GM21825 (cell line): ENCODE data around the gene USP12.
"Not testable (repeated sequence)": the region's sequence is repeated elsewhere in the genome, so short reads cannot be mapped to it uniquely, and the experiment has no call there.

Source experiments
- ATAC-seq: cut with Tn5 transposase; IDR thresholded peaks from one replicate; pipeline ENCODE4 v1.9.1; 2021; ENCODE audit warnings: mild to moderate bottlenecking, moderate library complexity; ENCODE audit not compliant: unreplicated experiment

Gene USP12

GRCh38 chr13:27171244-27171826, at the start of gene USP12:
TSS of gene USP12 (minus strand) at chr13:27171811. CDS start at chr13:27171639, 172 bp downstream.
- peak; percentile 11 for ATAC-seq

GRCh38 chr13:27219611-27220010, 48.0 kb upstream of the USP12 start:
- ATAC-seq, result no peak

- ATAC-seq, result not testable (repeated sequence)
Observed at GRCh38 chr13:27218861-27219260, 47.2 kb upstream of the USP12 start.

- ATAC-seq, result not testable (repeated sequence)
Observed at GRCh38 chr13:27217791-27218190, 46.2 kb upstream of the USP12 start.

- not testable (repeated sequence) for ATAC-seq
Observed at GRCh38 chr13:27213386-27213785, 41.8 kb upstream of the USP12 start.

GRCh38 chr13:27211771-27212364, 40.3 kb upstream of the USP12 start:
- no peak for ATAC-seq

GRCh38 chr13:27211271-27211670, 39.7 kb upstream of the USP12 start:
- no peak for ATAC-seq

- ATAC-seq, result no peak
Observed at GRCh38 chr13:27208514-27208913, 36.9 kb upstream of the USP12 start.

- no peak for ATAC-seq
Observed at GRCh38 chr13:27203854-27204253, 32.2 kb upstream of the USP12 start.

GRCh38 chr13:27203186-27203585, 31.6 kb upstream of the USP12 start:
- no peak for ATAC-seq

GRCh38 chr13:27201661-27202060, 30.1 kb upstream of the USP12 start:
- ATAC-seq, result no peak

GRCh38 chr13:27200413-27201070, 28.9 kb upstream of the USP12 start:
- no peak for ATAC-seq

- ATAC-seq, result no peak
Observed at GRCh38 chr13:27199696-27200095, 28.1 kb upstream of the USP12 start.

GRCh38 chr13:27199211-27199610, 27.6 kb upstream of the USP12 start:
- no peak for ATAC-seq

GRCh38 chr13:27194895-27195764, 23.5 kb upstream of the USP12 start:
- no peak for ATAC-seq

GRCh38 chr13:27194209-27194608, 22.6 kb upstream of the USP12 start:
- ATAC-seq, result no peak

GRCh38 chr13:27193496-27193895, 21.9 kb upstream of the USP12 start:
- no peak for ATAC-seq

GRCh38 chr13:27192973-27193372, 21.4 kb upstream of the USP12 start:
- no peak for ATAC-seq

- not testable (repeated sequence) for ATAC-seq
Observed at GRCh38 chr13:27192367-27192766, 20.8 kb upstream of the USP12 start.

- no peak for ATAC-seq
Observed at GRCh38 chr13:27189192-27189591, 17.6 kb upstream of the USP12 start.

GRCh38 chr13:27188239-27188638, 16.6 kb upstream of the USP12 start:
- no peak for ATAC-seq
